ENCODE results near the gene GCDH. TPM values are rescaled to one million over a fixed set of nuclear protein-coding genes. Genes with fewer than 3 reads are reported as not detected.

Gene GCDH
- total RNA-seq, 2 donors from 2014 or later, result 20.8 to 22.8 TPM

DNA sequence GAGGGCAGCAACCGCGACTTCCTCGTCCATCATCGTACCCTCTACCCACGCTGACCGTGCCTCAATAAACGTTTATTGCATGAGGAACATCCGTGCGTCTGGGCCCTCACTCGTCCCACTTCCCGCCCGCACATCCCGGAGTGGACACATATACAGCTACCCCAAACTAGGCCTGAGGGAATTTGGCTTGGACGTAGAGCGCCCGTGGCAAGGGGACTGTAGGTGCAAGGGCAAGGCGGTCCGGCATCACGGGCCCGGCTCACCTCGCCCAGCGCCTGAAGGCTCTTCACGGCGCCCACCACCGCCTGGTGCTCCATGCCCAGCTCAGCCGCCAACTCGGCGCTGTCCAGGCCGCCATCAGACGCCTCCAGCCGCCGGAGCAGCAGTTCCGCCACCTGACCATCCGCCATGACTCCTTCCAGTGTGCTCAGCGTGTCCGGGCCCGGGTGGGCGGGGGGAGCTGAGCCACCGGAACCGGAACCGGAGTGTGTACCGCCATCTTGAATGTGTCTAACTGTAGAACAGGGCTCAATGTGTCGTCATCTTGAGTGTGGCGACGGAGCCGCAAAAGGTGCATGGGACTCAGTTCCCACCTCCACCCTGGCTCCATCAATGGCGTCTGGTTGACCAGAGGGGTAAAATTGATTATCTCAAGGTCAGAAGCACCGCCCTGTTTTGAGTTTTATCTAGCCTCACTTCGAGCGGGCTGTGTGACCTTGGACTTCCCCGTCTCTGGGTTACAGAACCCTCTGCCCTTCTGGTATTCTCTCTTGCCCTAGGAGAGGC is 42.5 kb downstream of the GCDH start, which contains the start of gene FARSA:
TSS of gene FARSA (minus strand) at position 425 of the 786 bp plus-strand sequence. CDS start at position 410, 15 bp downstream.
- peak; percentile 78 for ATAC-seq
- intact Hi-C loops (cut with DNase I, micrococcal nuclease), result no loop called here
- DNase-seq, result peak; percentile 92 to 93

DNA sequence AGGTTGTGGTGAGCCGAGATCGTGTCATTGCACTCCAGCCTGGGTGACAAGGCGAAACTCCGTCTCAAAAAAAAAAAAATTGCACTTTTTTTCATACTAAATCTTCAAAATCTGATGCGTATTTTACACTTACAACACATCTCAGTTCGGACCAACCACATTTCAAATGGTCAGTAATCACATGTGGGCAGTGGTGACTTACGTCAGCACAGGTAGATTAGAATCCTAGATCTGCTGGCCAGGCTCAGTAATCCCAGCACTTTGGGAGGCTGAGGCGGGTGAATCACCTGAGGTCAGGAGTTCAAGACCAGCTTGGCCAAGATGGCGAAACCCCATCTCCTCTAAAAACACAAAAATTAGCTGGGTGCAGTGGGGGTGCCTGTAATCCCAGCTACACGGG is 44.1 kb downstream of the GCDH start:
- intact Hi-C loops (cut with DNase I, micrococcal nuclease), result no loop called here
- ATAC-seq (no peak), DNase-seq (no peak)

DNA sequence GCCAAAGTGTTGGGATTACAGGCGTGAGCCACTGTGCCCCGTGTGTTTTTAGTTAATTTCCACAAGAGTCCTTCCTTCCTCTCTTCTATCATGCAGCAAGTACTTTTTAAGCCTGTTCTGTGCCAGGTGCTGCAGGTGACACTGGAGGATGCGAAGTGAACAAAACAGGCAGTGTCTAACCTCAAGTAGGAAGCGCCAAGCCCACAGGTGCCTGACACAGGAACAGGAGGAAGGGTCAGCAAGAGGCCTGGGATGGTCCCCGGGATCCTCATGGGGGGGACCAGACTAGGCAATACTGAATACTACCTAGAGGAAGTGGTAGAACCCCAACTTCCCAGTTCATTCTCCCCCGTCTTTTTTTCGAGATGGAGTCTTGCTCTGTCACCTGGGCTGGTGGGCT is 45.6 kb downstream of the GCDH start:
- DNase-seq (no peak), ATAC-seq (no peak)
- intact Hi-C loops (cut with DNase I, micrococcal nuclease), result no loop called here

DNA sequence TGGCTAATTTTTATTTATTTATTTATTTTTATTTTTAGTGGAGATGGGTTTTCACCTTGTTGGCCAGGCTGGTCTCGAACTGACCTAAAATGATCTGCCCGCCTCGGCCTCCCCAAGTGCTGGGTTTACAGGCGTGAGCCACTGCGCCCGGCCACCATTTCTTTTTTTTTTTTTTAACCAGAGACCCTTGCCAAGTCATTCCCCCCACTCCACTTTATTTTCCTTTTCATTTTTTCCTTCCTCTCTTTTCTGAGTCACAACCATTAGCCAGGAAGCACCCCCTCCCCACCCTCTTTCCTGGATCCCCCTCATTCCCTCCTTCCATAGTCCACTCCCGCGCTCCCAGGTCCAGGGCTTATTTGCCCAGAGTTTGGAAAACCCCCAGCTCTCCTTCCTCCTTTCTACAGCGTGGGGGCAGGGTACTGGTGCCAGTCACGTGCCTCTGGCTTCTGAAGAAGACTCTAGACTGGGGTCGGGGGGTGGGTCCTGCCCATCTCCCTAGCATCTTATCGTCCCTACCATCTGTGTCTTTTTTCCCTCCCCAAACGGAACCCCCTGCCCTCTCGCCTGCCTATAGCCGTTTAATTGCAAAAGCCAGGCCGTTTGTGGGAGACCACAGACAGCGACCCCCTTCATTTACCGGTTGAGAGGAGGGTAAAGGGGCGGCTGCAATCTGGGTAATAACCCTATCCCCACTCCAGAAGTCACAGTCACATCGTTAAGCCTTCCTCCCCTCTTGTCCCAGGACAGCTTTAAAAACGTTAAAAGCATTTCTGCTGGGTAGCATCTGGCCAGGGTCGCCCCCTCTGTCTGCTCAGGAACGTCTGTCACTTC is 46.4 kb downstream of the GCDH start:
- ATAC-seq (no peak), DNase-seq (peak; percentile 50 to 66)
- intact Hi-C loops (cut with DNase I, micrococcal nuclease), result no loop called here

DNA sequence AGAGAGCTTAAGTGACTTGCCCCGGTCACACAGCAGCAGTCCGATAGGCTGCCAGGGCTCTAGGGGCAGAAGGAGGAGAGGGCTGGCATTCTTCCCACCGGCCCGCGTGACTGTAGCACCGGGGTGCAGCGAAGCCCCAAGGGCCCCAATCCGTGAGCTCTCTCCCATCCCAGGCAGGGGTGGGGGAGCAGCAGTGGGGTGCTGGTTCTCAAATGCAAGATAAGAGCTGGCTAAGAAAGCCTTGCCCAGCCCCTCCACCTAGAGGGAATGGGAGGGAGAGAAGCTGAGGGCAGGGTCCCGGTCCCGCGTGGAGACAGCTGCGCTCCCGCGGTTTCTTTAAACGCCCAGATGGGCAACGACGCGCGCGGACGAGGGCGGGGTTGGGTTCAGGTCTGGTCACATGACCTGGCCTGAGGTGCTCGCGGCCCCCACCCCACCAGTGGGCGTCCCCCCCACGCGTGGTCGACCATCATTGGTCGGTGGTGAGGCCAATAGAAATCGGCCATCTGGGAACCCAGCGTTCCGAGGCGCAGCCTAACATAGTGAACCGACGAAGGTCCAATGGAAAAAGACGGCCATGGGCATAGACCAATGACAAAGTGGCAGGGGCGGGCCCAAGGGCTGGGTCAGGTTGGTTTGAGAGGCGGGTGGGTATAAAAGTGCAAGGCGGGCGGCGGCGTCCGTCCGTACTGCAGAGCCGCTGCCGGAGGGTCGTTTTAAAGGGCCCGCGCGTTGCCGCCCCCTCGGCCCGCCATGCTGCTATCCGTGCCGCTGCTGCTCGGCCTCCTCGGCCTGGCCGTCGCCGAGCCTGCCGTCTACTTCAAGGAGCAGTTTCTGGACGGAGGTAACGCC is 47.2 kb downstream of the GCDH start, which contains the start of gene CALR:
TSS of gene CALR (plus strand) at position 683 of the 852 bp plus-strand sequence. CDS start at position 754, 71 bp downstream.
- peak; percentile 99 to 100 for DNase-seq
- peak; percentile 86 for ATAC-seq
- intact Hi-C loops (cut with DNase I, micrococcal nuclease), result no loop called here

DNA sequence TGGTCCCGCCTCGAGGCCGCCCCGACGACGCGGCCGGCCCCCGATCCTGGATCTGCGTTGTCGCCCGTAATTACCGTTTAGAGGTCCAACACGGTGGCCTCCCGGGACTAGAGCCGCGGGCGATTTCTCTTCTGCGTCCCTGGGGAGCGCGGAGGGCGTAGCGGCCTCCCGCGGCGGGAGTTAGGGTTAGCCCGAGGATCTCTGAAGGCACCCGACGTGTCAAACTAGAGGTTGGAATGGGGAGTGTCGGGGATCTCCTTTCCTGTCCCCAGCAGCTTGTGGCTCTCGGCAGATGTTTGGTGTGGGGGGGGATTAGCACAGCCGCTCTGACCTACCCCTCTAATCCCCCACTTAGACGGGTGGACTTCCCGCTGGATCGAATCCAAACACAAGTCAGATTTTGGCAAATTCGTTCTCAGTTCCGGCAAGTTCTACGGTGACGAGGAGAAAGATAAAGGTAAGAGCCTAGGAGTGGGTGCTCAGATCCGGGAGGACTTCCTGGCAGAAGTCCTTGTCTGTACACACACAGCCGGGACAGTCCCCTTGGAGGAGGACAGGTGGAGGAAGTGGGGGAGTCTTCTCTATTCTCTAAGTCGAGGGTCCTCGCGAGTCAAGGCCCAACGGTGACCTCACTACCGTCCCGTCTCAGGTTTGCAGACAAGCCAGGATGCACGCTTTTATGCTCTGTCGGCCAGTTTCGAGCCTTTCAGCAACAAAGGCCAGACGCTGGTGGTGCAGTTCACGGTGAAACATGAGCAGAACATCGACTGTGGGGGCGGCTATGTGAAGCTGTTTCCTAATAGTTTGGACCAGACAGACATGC is 48.0 kb downstream of the GCDH start:
- intact Hi-C loops (cut with DNase I, micrococcal nuclease), result no loop called here
- peak in 1 of 2 donors; percentile 38 for DNase-seq
- ATAC-seq, result peak; percentile 52

DNA sequence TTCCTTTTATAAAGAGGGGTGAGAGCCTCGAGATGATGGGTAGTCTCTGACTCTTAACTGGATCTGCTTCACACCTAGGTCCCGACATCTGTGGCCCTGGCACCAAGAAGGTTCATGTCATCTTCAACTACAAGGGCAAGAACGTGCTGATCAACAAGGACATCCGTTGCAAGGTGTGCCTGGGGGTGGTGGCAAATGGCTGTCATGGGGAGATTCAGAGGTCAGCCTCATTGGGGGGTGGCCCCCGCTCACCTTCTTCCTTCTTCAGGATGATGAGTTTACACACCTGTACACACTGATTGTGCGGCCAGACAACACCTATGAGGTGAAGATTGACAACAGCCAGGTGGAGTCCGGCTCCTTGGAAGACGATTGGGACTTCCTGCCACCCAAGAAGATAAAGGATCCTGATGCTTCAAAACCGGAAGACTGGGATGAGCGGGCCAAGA is 49.0 kb downstream of the GCDH start:
- intact Hi-C loops (cut with DNase I, micrococcal nuclease), result no loop called here
- ATAC-seq (no peak), DNase-seq (no peak)

DNA sequence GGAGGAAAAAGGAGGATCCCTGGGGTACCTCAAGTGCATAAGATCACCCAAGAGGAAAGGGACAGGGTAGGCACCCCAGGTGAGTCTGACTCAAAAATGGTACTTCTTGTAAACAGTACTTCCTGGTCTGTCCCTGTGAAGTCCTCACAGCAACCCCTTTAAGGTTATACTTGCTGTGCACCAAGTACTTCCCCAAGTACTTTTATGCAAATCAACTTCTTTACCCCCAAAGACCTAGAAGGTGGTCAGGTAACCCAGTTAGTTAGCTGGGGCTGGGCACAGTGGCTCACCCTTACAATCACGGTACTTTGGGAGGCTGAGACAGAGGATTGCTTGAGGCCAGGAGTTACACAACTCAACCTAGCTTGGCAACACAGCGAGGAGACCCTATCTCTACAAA is 49.9 kb downstream of the GCDH start:
- ATAC-seq, result no peak
- intact Hi-C loops (cut with DNase I, micrococcal nuclease), result no loop called here
- DNase-seq, result no peak

DNA sequence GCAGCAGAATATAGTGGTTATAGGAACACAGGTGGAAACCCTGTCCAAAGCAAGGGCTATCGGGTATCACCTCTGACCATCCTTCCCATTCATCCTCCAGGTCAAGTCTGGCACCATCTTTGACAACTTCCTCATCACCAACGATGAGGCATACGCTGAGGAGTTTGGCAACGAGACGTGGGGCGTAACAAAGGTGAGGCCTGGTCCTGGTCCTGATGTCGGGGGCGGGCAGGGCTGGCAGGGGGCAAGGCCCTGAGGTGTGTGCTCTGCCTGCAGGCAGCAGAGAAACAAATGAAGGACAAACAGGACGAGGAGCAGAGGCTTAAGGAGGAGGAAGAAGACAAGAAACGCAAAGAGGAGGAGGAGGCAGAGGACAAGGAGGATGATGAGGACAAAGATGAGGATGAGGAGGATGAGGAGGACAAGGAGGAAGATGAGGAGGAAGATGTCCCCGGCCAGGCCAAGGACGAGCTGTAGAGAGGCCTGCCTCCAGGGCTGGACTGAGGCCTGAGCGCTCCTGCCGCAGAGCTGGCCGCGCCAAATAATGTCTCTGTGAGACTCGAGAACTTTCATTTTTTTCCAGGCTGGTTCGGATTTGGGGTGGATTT is 52.6 kb downstream of the GCDH start:
- intact Hi-C loops (cut with DNase I, micrococcal nuclease), result no loop called here
- no peak for DNase-seq
- ATAC-seq, result no peak

DNA sequence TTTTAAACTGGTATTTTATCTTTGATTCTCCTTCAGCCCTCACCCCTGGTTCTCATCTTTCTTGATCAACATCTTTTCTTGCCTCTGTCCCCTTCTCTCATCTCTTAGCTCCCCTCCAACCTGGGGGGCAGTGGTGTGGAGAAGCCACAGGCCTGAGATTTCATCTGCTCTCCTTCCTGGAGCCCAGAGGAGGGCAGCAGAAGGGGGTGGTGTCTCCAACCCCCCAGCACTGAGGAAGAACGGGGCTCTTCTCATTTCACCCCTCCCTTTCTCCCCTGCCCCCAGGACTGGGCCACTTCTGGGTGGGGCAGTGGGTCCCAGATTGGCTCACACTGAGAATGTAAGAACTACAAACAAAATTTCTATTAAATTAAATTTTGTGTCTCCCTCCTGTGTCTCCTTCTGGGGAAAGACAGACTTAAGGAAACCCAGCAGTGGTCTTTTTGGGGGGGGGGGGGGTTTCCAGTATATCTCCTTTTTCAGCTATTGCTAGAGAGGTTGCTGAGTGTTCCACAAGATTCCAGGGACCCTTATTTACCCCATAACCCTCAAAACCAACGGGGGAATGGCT is 53.2 kb downstream of the GCDH start:
- intact Hi-C loops (cut with DNase I, micrococcal nuclease), result no loop called here
- no peak for ATAC-seq
- DNase-seq, result no peak

DNA sequence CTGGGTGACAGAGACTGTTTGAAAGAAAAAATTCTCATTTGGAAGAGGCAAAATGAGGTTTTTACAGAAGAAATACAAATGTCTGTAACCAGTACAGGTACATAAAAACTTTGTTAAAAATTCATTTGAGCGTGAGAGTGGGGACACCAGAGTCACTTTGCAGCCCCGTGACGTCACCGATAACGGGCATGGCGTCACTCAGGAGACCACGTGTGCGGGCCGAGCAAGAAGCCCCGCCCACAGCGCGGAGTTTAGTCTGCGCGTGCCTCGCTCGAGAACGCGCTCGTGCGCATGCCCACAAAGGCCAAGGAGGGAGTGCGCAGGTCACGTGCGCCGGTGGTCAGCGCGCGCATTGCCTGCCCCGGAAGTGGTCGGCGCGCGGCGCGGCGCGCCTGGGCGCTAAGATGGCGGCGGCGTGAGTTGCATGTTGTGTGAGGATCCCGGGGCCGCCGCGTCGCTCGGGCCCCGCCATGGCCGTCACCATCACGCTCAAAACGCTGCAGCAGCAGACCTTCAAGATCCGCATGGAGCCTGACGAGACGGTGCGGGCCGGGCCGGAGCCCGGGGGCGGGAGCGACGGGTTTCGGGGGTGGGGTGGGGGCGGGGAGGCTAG is 54.6 kb downstream of the GCDH start, which contains the start of gene RAD23A:
TSS of gene RAD23A (plus strand) at position 384 of the 613 bp plus-strand sequence. CDS start at position 471, 87 bp downstream.
- peak; percentile 93 for ATAC-seq

DNA sequence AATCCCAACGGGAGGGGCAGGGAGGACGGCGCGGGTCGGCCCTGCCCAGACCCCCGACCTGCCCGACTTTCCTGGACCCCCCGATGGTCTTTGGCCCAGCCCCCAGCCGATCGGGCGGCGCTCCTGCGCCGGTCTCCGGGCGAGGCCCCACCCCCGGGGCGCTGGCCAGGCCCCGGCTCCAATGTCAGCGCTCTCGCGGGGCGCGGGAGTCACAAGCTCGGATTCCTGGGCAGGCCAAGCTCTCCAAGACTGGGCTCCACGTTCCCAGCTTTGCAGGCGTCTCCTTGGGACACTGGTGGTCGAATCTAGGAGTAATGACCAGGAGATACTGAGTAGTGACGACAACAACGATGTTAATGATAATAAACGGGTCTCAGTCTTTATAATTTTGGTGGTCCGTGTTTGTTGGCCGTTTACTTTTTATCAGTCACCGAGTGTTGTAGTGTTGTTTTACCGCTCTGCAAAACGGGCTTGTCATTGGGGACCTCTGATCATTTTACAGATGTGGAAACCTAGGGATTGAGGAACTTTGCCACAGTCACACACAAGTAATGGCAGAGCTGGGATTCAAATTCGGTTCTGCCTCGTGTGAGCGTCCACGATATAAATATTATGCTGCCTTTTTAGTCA is 55.2 kb downstream of the GCDH start:
- ATAC-seq (peak; percentile 82), DNase-seq (peak; percentile 74 to 76)
- intact Hi-C loops (cut with DNase I, micrococcal nuclease), result no loop called here

More for the DNA sequence above, 54.6 kb downstream of the GCDH start, which contains the start of gene RAD23A:
- DNase-seq, result peak; percentile 97 to 100
- intact Hi-C loops (cut with DNase I, micrococcal nuclease), result no loop called here

DNA sequence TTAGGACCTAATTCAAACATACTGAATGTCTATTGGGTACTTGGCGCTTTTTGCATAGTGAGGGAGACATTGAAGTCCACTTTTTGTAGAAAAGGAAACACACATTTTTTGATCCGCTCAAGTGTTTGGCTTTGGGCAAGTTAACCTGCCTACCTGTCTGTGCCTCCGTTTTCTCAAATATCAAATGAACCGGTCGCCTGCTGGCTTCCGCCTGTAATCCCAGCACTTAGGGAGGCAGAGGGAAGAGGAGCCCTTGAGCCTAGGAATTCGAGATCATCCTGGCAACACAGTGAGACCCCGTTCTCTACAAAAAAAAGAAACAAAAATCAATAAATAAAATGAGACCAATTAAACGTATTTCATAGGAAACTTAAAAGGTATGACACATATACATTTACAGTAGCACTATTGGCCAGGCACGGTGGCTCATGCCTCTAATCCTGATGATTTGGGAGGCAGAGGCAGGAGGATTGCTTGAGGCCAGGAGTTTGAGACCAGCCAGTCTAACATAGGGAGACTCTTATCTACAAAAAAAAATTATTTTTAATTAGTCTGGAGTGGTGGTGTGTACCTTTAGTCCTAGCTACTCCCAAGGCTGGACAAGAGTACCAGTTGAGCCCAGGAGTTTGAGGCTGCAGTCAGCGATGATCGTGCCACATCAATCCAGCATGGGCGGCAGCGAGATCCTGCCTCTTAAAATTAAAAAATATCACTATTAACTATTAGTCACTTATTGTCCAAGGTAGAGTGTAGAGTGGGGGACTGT is 56.0 kb downstream of the GCDH start:
- intact Hi-C loops (cut with DNase I, micrococcal nuclease), result no loop called here

DNA sequence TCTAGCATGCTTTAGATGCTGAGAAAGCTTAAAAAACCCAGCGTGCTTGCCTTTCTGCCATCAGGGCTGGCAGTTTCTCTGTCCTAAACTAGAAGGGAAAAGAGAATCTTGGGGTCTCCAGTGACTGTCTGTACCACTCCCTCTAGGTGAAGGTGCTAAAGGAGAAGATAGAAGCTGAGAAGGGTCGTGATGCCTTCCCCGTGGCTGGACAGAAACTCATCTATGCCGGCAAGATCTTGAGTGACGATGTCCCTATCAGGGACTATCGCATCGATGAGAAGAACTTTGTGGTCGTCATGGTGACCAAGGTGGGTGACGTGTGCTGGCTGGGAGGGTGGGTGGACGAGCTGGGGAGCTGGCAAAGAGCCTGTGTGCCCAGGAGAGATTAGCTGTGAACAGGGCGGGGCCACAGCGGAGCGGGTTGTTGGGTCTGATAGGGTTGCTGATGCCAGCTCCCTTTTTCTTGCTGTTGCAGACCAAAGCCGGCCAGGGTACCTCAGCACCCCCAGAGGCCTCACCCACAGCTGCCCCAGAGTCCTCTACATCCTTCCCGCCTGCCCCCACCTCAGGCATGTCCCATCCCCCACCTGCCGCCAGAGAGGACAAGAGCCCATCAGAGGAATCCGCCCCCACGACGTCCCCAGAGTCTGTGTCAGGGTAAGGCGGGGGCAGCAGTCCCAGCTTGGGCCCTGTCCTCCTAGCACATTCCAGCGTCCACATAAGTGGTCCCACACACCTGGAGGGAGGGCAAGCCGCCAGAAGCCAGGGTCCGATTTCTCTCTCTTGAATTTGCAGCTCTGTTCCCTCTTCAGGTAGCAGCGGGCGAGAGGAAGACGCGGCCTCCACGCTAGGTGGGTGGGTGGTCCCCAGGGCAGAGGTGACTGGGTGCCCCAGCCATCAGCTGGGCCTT is 57.0 kb downstream of the GCDH start:
- intact Hi-C loops (cut with DNase I, micrococcal nuclease), result no loop called here
- DNase-seq, result no peak
- ATAC-seq, result no peak

More for the DNA sequence above, 56.0 kb downstream of the GCDH start:
- DNase-seq, result no peak
- ATAC-seq, result no peak
